HepG2 (cell line): ENCODE results near the gene ANKZF1. TPM values are rescaled to one million over a fixed set of nuclear protein-coding genes. Genes with fewer than 3 reads are reported as not detected.
A peak's percentile ranks its signal among the peaks of the same experiment; 100 is the strongest.

Experiments
- ATAC-seq: fragments of 200-7000 bp; cut with Tn5 transposase; 3 replicates; pipeline ENCODE4 v1.9.1; 2020; ENCODE audit warnings: mild to moderate bottlenecking, moderate library complexity
- BruUV-seq: library from RNA; stranded (reverse); fragments of 400-500 nt; replicated peaks from 2 replicates; lab custom pipeline; 2021; lab: Mats Ljungman, UMichigan
- CTCF ChIA-PET: fragments of 300-600 bp; formaldehyde crosslinking; extraction: SDS; loops from one replicate; lab custom pipeline; 2021; ENCODE audit warnings: low total read pairs, inconsistent platforms, low intra/inter-chr PET ratio; lab: Yijun Ruan, JAX
- POLR2A ChIA-PET: fragments of 350-600 bp; sonication (Branson Sonifier 250); formaldehyde crosslinking; loops from one replicate; lab custom pipeline; 2020; ENCODE audit warnings: antibody characterized with exemption, inconsistent platforms; lab: Yijun Ruan, JAX
- DNase-seq: peaks from one replicate; pipeline ENCODE4 v3.0.0-alpha.2; 2015; ENCODE audit warnings: low spot score
- FAIRE-seq: peaks from 3 replicates; lab custom pipeline; 2011; peaks lifted over from hg19 to GRCh38; lab: Jason Lieb, UNC
- H2AFZ ChIP-seq: one replicate; pipeline ENCODE4 v1.6.1; 2011; ENCODE audit warnings: low read length, inconsistent platforms
- H3K27ac ChIP-seq: fragments of 300-600 bp; 3 replicates; pipeline ENCODE4 v1.8.0; 2011; ENCODE audit warnings: mixed run types, mild to moderate bottlenecking, mixed read lengths, low read length, inconsistent platforms; ENCODE audit not compliant: insufficient read depth; ENCODE audit errors: extremely low read length
- H3K27me3 ChIP-seq, 2 experiments: fragments of 200-600 bp in 1 of 2; 2 replicates in 1 of 2; 3 replicates in 1 of 2; pipeline versions ENCODE4 v1.6.0 to v1.8.0; 2011; ENCODE audit warnings: low read length in 2 of 2, mild to moderate bottlenecking in 2 of 2, moderate library complexity in 2 of 2, inconsistent platforms in 1 of 2; ENCODE audit not compliant: insufficient read depth in 2 of 2, control insufficient read depth in 1 of 2
- H3K36me3 ChIP-seq, 2 experiments: fragments of 200-600 bp in 1 of 2; replicated peaks in 1 of 2; 2 replicates in 1 of 2; 3 replicates in 1 of 2; pipeline versions ENCODE4 v1.5.1 to v1.8.0; 2011; ENCODE audit warnings: low read length in 2 of 2, inconsistent platforms in 1 of 2; ENCODE audit not compliant: insufficient read depth in 2 of 2, control insufficient read depth in 1 of 2
- H3K4me1 ChIP-seq: 2 replicates; pipeline ENCODE4 v1.5.1; 2012; ENCODE audit warnings: low read length, inconsistent platforms; ENCODE audit not compliant: insufficient read depth
- H3K4me2 ChIP-seq: 2 replicates; pipeline ENCODE4 v1.6.0; 2011; ENCODE audit warnings: low read depth, low read length, inconsistent platforms
- H3K4me3 ChIP-seq, 3 experiments: fragments of 200-600 bp in 1 of 3; sonication (generic), shearing (Covaris generic) in 1 of 3; replicated peaks in 1 of 3; 2 replicates each; pipeline ENCODE4 v1.5.1; 2011 to 2016; ENCODE audit warnings: low read length in 3 of 3, inconsistent platforms in 2 of 3, low read depth in 2 of 3, mild to moderate bottlenecking in 2 of 3, control low read depth in 1 of 3, mixed read lengths in 1 of 3; ENCODE audit not compliant: insufficient read depth in 1 of 3
- H3K79me2 ChIP-seq: one replicate; pipeline ENCODE4 v1.6.1; 2011; ENCODE audit warnings: low read length, inconsistent platforms; ENCODE audit not compliant: insufficient read depth
- H3K9ac ChIP-seq: 2 replicates; pipeline ENCODE4 v1.6.0; 2011; ENCODE audit warnings: mild to moderate bottlenecking, low read depth, low read length, inconsistent platforms; ENCODE audit not compliant: insufficient read depth
- H3K9me3 ChIP-seq: 2 replicates; pipeline ENCODE4 v1.5.1; 2012; ENCODE audit warnings: mild to moderate bottlenecking, low read length
- H4K20me1 ChIP-seq: 2 replicates; pipeline ENCODE4 v1.6.0; 2011; ENCODE audit warnings: inconsistent platforms, mild to moderate bottlenecking, low read length, moderate library complexity; ENCODE audit not compliant: insufficient read depth
- AGO2 ChIP-seq: fragments of 200-400 bp; formaldehyde crosslinking; optimal IDR thresholded peaks from 2 replicates; pipeline ENCODE3; 2017; ENCODE audit warnings: mild to moderate bottlenecking, low read depth, low read length, moderate library complexity
- GTF3A ChIP-seq: sonication (generic); formaldehyde crosslinking; conservative IDR thresholded peaks from 2 replicates; pipeline ENCODE4 v1.4.0; 2020; ENCODE audit warnings: mild to moderate bottlenecking, missing genetic modification reagents
- NAIF1 ChIP-seq: sonication (generic); formaldehyde crosslinking; IDR thresholded peaks from 2 replicates; pipeline ENCODE4 v1.5.0; 2020; ENCODE audit warnings: mild to moderate bottlenecking, missing genetic modification reagents, borderline replicate concordance
- RBFOX2 ChIP-seq: fragments of 200-400 bp; formaldehyde crosslinking; IDR thresholded peaks from 2 replicates; pipeline ENCODE4 v1.6.1; 2017; ENCODE audit warnings: low read depth, mild to moderate bottlenecking, low read length
- RBM39 ChIP-seq: fragments of 200-400 bp; formaldehyde crosslinking; IDR thresholded peaks from one replicate; pipeline ENCODE4 v1.6.1; 2018; ENCODE audit warnings: antibody characterized with exemption, mild to moderate bottlenecking, low read depth, low read length; ENCODE audit not compliant: poor library complexity, severe bottlenecking
- RELA ChIP-seq: sonication (generic); formaldehyde crosslinking; IDR thresholded peaks from 2 replicates; pipeline ENCODE4 v1.4.0; 2020; ENCODE audit warnings: missing genetic modification reagents
- ZNF121 ChIP-seq: sonication (generic); formaldehyde crosslinking; IDR thresholded peaks from 2 replicates; pipeline ENCODE4 v1.5.0; 2020; ENCODE audit warnings: mild to moderate bottlenecking, missing genetic modification reagents
- ZNF232 ChIP-seq: sonication (generic); formaldehyde crosslinking; IDR thresholded peaks from 2 replicates; pipeline ENCODE4 v1.4.0; 2020; ENCODE audit warnings: missing genetic modification reagents, borderline replicate concordance
- ZNF550 ChIP-seq: sonication (generic); formaldehyde crosslinking; IDR thresholded peaks from 2 replicates; pipeline ENCODE4 v1.4.0; 2020; ENCODE audit warnings: mild to moderate bottlenecking, missing genetic modification reagents, borderline replicate concordance
- ZNF652 ChIP-seq: IDR thresholded peaks from 2 replicates; pipeline ENCODE4 v1.6.1; 2016; ENCODE audit warnings: low read depth, borderline replicate concordance
- ZNF75D ChIP-seq: sonication (generic); formaldehyde crosslinking; IDR thresholded peaks from 2 replicates; pipeline ENCODE4 v1.8.1; 2023; ENCODE audit warnings: missing genetic modification reagents, mild to moderate bottlenecking, borderline replicate concordance
- ZNF83 ChIP-seq: sonication (generic); formaldehyde crosslinking; IDR thresholded peaks from 2 replicates; pipeline ENCODE4 v1.4.0; 2020; ENCODE audit warnings: missing genetic modification reagents, mild to moderate bottlenecking, borderline replicate concordance
- WGBS: methylation state at CpG from one replicate; pipeline ENCODE4 v1.1.6; 2017; ENCODE audit warnings: low lambda C conversion rate; 5-methylcytosine and 5-hydroxymethylcytosine counted together
- in situ Hi-C: cut with HindIII; loops from 2 replicates; pipeline ENCODE4 v1.10.0; 2017; ENCODE audit warnings: low pct_unique_long_range_greater_than_20kb; ENCODE audit not compliant: extremely low pct_ligation_motif_present
- intact Hi-C: fragments of 100-400 bp; cut with micrococcal nuclease; formaldehyde crosslinking; loops from one replicate; pipeline ENCODE4 v1.10.0; 2022; ENCODE audit not compliant: unreplicated experiment
- polyA plus RNA-seq, 8 experiments: library from polyadenylated mRNA; depleted of rRNA in 3 of 8; stranded (reverse) in 7 of 8; unstranded in 1 of 8; fragments of >200 nt; fragmentation: Illumina TruSeq in 4 of 8; extraction: Trizol in 4 of 8; gene quantifications; 2 replicates each; pipeline versions ENCODE4 v1.2.1 to v1.2.3, GENCODE V29; 2011 to 2016; ENCODE audit warnings: low read depth in 4 of 8, missing spikeins in 1 of 8, mixed read lengths in 1 of 8; ENCODE audit not compliant: insufficient read depth in 1 of 8
- total RNA-seq, 5 experiments: library from RNA; depleted of rRNA; stranded (reverse); fragments of >200 nt; fragmentation: Illumina TruSeq; extraction: Trizol; gene quantifications; 2 replicates each; pipeline ENCODE4 v1.2.3, GENCODE V29; 2016; ENCODE audit warnings: low read depth in 1 of 5
- TF ChIP-seq, protein P1 (sequence below): sonication (generic); formaldehyde crosslinking; IDR thresholded peaks from 2 replicates; pipeline ENCODE4 v1.5.1; 2020; ENCODE audit warnings: mild to moderate bottlenecking, missing genetic modification reagents, borderline replicate concordance
- TF ChIP-seq, protein P2 (sequence below): sonication (generic); formaldehyde crosslinking; IDR thresholded peaks from 2 replicates; pipeline ENCODE4 v1.5.0; 2020; ENCODE audit warnings: mild to moderate bottlenecking, missing genetic modification reagents, moderate library complexity
- TF ChIP-seq, protein P3 (sequence below): sonication (generic); formaldehyde crosslinking; IDR thresholded peaks from 2 replicates; pipeline ENCODE4 v1.4.0; 2020; ENCODE audit warnings: missing genetic modification reagents

The ANKZF1 gene
- total and polyA plus RNA-seq, 2 of the 13 experiments (the other 11 are each of a cell fraction or from before 2014, with no cell fraction given), result 25.3 to 128 TPM

DNA sequence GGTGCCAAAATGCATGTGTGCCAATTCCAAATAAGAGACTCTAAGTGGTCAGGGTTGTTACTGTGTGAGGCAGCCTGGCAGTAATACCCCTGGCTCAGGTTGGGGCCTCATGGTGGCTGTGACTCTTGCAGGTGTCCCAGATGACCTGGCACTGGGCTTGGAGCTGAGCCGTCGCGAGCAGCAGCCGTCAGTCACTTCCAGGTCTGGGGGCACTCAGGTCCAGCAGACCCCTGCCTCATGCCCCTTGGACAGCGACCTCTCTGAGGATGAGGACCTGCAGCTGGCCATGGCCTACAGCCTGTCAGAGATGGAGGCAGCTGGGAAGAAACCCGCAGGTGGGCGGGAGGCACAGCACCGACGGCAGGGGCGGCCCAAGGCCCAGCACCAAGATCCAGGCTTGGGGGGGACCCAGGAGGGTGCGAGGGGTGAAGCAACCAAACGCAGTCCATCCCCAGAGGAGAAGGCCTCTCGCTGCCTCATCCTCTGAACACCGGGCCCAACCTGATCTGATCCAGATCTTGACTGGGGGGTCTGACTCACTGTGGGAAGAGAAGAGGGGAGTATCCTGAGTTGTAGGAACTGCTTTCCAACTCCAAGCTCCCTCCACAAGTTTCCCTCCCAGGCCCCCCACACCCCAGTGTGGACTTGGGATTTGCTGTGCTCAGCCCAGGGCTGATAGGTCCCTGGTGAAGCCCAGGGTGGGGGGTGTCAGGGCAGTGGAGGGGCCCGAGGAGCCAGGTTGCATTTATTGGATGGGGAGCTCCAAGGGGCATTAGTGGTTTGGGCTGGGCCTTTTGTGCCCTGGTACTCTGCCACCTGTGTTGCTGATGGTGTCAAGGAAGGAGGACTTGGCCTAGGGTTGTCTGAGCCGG, 55.1 kb downstream of the ANKZF1 start:
- Histone ChIP-seq H3K4me2 (no peak overlapping the region), H3K79me2 (no peaks in the 10 kb centered on the region), H3K4me3 (no peak overlapping the region), H4K20me1 (no peaks in the 10 kb centered on the region), H3K9ac (no peak overlapping the region), H3K27me3 (no peaks in the 10 kb centered on the region; a peak in 1 of 5 replicates), H3K4me1 (peaks cover 17% of the 10 kb centered on the region), H3K36me3 (peaks cover 4 to 10% of the 10 kb centered on the region in 2 experiments; a peak in 4 of 5 replicates), H3K27ac (no peak overlapping the region), H3K9me3 (no peaks in the 10 kb centered on the region), H2AFZ (no peak overlapping the region)
- TF ChIP-seq RBFOX2 (peak; percentile 49), GTF3A (CRISPR knock-in tag) (no peak), NAIF1 (CRISPR knock-in tag) (no peak), ZNF83 (CRISPR knock-in tag) (no peak), ZNF75D (CRISPR knock-in tag) (no peak), AGO2 (peak; percentile 19), ZNF121 (CRISPR knock-in tag) (no peak), ZNF652 (no peak), ZNF232 (CRISPR knock-in tag) (no peak), RBM39 (peak; percentile 19), RELA (CRISPR knock-in tag) (no peak), ZNF550 (CRISPR knock-in tag) (no peak)
- TF ChIP-seq, protein P1, sequence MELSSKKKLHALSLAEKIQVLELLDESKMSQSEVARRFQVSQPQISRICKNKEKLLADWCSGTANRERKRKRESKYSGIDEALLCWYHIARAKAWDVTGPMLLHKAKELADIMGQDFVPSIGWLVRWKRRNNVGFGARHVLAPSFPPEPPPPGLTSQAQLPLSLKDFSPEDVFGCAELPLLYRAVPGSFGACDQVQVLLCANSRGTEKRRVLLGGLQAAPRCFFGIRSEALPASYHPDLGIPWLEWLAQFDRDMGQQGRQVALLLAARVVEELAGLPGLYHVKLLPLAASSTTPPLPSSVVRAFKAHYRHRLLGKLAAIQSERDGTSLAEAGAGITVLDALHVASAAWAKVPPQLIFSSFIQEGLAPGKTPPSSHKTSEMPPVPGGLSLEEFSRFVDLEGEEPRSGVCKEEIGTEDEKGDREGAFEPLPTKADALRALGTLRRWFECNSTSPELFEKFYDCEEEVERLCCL (CRISPR knock-in tag), result no peak
- TF ChIP-seq, protein P2, sequence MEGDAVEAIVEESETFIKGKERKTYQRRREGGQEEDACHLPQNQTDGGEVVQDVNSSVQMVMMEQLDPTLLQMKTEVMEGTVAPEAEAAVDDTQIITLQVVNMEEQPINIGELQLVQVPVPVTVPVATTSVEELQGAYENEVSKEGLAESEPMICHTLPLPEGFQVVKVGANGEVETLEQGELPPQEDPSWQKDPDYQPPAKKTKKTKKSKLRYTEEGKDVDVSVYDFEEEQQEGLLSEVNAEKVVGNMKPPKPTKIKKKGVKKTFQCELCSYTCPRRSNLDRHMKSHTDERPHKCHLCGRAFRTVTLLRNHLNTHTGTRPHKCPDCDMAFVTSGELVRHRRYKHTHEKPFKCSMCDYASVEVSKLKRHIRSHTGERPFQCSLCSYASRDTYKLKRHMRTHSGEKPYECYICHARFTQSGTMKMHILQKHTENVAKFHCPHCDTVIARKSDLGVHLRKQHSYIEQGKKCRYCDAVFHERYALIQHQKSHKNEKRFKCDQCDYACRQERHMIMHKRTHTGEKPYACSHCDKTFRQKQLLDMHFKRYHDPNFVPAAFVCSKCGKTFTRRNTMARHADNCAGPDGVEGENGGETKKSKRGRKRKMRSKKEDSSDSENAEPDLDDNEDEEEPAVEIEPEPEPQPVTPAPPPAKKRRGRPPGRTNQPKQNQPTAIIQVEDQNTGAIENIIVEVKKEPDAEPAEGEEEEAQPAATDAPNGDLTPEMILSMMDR (CRISPR knock-in tag), result no peak
- TF ChIP-seq, protein P3, sequence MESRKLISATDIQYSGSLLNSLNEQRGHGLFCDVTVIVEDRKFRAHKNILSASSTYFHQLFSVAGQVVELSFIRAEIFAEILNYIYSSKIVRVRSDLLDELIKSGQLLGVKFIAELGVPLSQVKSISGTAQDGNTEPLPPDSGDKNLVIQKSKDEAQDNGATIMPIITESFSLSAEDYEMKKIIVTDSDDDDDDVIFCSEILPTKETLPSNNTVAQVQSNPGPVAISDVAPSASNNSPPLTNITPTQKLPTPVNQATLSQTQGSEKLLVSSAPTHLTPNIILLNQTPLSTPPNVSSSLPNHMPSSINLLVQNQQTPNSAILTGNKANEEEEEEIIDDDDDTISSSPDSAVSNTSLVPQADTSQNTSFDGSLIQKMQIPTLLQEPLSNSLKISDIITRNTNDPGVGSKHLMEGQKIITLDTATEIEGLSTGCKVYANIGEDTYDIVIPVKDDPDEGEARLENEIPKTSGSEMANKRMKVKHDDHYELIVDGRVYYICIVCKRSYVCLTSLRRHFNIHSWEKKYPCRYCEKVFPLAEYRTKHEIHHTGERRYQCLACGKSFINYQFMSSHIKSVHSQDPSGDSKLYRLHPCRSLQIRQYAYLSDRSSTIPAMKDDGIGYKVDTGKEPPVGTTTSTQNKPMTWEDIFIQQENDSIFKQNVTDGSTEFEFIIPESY (CRISPR knock-in tag), result no peak
- DNase-seq (no peak), FAIRE-seq (no peak), ATAC-seq (no peak)
- intact Hi-C loops (no loop called here), in situ Hi-C loops (no loop called here)
- no TSS peak for BruUV-seq
- 96% methylated on average over 16 of the region's 16 CpGs for WGBS
- POLR2A ChIA-PET, result no interaction called here
- CTCF ChIA-PET, result no interaction called here
